K562 (cell line): ENCODE results near the gene CYTH1. TPM values are rescaled to one million over a fixed set of nuclear protein-coding genes. Genes with fewer than 3 reads are reported as not detected.

Source experiments
- SMAD1 ChIP-seq: fragments of 150-350 bp; IDR thresholded peaks from 2 replicates; pipeline ENCODE4 v1.6.1; 2014; ENCODE audit warnings: low read length, low read depth; ENCODE audit not compliant: partially characterized antibody
- polyA plus RNA-seq, 8 experiments: library from polyadenylated mRNA; depleted of rRNA in 4 of 8; stranded (reverse) in 5 of 8; unstranded in 3 of 8; fragments of >200 nt; fragmentation: Nextera tagmentation in 2 of 8; fragmentation: Illumina TruSeq in 1 of 8; extraction: Ambion mirVana in 2 of 8; extraction: Trizol in 1 of 8; gene quantifications; 2 replicates each; pipeline versions ENCODE4 v1.2.1 to v1.2.3, GENCODE V29; 2011 to 2014; ENCODE audit warnings: inconsistent platforms in 1 of 8, missing spikeins in 1 of 8
- total RNA-seq, 7 experiments: library from RNA; depleted of rRNA in 6 of 7; stranded (reverse); fragments of >200 nt in 6 of 7; fragmentation: Illumina TruSeq in 2 of 7; extraction: Trizol in 2 of 7; gene quantifications; 2 replicates each; pipeline versions ENCODE4 v1.2.1 to v1.2.3, GENCODE V29; 2011 to 2021; ENCODE audit warnings: low replicate concordance in 1 of 7
- TF ChIP-seq, protein P1 (sequence below): IDR thresholded peaks from 2 replicates; pipeline ENCODE4 v1.6.1; 2016; ENCODE audit warnings: missing genetic modification characterization, missing compliant biosample characterization
- TF ChIP-seq, protein P2 (sequence below): fragments of 250-450 bp; sonication (Bioruptor Pico); IDR thresholded peaks from 2 replicates; pipeline ENCODE4 v1.8.0; 2022; ENCODE audit warnings: moderate library complexity, mild to moderate bottlenecking, inconsistent platforms
- TF ChIP-seq, protein P3 (sequence below): fragments of 450-650 bp; formaldehyde crosslinking; IDR thresholded peaks from 2 replicates; pipeline ENCODE4 v1.4.0; 2022; ENCODE audit warnings: missing genetic modification characterization

Gene CYTH1
- total and polyA plus RNA-seq, 9 of the 15 experiments (the other 6 are each of a cell fraction or from before 2014, with no cell fraction given), result 0.52 to 27.7 (median 16.8) TPM

DNA sequence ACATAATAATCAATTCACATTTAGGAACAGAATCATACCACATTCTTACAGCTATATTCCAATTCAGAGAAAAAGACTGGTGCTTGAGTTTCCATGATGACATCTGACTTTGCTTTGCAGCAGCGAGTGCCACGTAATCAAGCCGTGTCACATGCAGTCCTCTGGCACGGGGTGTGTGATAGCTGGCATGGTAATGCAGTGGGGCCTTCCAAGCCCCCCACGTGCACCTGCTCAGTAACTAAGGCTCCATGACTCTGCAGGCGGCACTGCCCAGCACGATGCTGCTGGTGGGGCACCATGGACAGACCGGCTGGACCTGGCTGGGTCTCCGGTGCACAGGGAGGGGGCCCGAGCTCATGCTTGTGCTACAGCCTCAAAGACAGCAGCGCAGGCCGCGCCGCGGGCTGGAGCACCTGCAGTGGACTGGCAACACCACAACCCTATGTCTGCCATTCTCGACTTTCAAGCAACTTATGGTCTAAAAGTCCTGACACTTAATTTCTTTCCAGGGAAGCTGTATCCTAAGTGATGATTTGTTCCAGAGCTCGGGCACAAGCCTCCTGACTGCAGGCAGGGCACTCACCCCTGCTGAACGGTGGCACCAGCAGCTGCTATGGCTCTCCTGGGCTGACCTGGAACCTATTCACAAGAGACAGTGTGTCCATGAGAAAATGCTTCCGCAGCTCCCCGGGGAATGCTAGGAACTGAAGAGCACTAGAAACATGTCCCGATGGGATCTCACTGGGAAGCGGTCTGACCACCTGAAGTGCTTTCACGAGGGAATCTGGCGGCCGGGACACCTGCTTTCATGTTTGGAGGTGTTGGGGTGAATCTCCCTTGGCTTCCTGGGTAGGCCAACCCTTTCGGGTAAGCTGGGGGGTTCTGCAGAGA is 105.4 kb downstream of the CYTH1 start (continued):
- TF ChIP-seq, protein P1, sequence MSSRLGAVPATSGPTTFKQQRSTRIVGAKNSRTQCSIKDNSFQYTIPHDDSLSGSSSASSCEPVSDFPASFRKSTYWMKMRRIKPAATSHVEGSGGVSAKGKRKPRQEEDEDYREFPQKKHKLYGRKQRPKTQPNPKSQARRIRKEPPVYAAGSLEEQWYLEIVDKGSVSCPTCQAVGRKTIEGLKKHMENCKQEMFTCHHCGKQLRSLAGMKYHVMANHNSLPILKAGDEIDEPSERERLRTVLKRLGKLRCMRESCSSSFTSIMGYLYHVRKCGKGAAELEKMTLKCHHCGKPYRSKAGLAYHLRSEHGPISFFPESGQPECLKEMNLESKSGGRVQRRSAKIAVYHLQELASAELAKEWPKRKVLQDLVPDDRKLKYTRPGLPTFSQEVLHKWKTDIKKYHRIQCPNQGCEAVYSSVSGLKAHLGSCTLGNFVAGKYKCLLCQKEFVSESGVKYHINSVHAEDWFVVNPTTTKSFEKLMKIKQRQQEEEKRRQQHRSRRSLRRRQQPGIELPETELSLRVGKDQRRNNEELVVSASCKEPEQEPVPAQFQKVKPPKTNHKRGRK (tag), result no peak
- TF ChIP-seq, protein P2, sequence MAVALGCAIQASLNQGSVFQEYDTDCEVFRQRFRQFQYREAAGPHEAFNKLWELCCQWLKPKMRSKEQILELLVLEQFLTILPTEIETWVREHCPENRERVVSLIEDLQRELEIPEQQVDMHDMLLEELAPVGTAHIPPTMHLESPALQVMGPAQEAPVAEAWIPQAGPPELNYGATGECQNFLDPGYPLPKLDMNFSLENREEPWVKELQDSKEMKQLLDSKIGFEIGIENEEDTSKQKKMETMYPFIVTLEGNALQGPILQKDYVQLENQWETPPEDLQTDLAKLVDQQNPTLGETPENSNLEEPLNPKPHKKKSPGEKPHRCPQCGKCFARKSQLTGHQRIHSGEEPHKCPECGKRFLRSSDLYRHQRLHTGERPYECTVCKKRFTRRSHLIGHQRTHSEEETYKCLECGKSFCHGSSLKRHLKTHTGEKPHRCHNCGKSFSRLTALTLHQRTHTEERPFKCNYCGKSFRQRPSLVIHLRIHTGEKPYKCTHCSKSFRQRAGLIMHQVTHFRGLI (CRISPR knock-in tag), result no peak
- no peak for TF ChIP-seq SMAD1
- TF ChIP-seq, protein P3, sequence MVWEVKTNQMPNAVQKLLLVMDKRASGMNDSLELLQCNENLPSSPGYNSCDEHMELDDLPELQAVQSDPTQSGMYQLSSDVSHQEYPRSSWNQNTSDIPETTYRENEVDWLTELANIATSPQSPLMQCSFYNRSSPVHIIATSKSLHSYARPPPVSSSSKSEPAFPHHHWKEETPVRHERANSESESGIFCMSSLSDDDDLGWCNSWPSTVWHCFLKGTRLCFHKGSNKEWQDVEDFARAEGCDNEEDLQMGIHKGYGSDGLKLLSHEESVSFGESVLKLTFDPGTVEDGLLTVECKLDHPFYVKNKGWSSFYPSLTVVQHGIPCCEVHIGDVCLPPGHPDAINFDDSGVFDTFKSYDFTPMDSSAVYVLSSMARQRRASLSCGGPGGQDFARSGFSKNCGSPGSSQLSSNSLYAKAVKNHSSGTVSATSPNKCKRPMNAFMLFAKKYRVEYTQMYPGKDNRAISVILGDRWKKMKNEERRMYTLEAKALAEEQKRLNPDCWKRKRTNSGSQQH (CRISPR knock-in tag), result no peak
- TF ChIP-seq, all 486 proteins: peak for 0
